ENCODE results near the gene FILIP1.

FILIP1 gene

GRCh38 chr6:75329703-75330102 is 163.9 kb downstream of the FILIP1 start:
- DNase-seq: no peak

- DNase-seq: no peak
Observed at GRCh38 chr6:75327807-75328206, 165.8 kb downstream of the FILIP1 start.

DNA sequence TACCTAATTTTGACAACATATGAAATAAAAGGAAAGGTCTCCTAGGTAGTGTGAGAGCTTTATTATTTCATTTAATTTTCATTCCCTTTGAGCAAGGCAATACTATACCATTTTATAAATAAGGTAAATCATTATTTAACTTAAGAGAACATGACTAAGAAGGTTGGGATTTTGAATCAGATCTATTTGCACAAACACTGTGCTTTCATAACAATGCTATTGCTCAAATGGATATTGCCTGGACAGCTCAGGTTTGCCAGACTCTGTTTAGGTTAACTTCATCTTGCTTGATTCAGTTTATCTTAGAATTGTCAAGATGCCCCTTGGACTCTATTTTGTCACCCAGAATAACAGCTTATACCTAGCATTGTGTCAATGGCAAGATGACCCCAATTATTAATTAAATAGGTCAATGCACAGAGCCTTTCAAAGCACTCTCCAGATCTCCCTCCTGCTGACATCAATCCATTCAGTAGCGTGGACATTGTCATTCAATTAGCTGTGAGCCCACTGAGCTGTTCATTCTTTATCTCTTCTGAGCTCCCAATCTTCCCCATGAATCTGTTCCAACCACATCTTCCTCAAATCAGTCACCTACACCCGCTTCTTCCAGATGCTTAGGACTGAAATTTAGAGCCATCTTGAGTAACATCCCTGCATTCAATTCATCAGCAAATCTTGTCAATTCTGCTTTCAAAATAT is 166.9 kb downstream of the FILIP1 start:
- no peak for DNase-seq

GRCh38 chr6:75318900-75319299 is 174.7 kb downstream of the FILIP1 start:
- no peak for DNase-seq

DNA sequence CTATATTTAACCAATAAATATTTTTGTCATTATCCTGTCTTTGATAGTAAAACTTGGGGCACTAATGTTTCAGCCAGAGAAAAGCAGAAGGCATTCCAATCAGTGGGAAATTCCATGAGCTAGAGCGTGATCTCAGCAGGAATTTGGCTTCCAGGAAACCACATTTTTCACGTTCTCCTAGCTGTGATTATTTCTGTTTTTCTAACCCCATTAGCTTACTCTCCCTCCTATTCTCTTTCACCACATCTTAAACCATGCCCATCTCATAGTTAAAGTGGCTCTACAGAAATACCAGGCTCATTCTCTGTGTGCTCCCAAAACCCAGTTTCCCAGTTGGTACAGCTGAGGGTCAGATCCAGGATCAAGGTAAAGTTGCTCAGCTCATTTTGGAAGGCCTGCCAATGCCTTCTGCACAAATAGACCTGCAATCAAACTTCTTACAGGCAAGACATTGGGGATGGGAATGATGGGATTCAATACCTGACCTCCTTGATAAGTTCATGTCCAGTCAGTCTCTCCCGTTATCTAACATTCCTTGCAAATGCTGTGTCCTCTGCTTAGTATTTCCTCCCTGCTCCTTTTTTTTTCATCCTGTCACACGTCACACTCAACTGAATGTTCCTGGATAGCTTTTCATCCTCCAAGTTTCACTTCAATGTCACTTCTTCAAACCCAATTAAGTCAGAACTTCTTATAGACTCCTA is 175.9 kb downstream of the FILIP1 start:
- DNase-seq: no peak

DNA sequence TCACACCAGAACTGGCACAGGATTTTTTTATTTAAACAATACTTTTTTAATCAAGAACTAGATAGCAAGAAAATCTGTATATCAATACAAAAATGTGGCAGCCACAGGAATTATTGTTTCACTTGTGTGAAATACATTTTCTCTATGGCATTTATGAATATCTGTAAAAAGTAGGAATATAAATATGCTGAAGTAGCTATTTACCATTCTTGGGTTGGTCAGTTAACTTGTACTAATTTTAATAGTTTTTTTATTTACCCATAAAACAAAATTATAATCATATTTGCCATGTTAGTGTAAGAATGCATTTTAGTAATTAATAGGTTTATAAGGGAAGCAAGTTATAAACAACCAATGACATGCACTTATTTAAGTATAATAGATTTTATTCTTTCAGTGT is 177.6 kb downstream of the FILIP1 start:
- no peak for DNase-seq

DNA sequence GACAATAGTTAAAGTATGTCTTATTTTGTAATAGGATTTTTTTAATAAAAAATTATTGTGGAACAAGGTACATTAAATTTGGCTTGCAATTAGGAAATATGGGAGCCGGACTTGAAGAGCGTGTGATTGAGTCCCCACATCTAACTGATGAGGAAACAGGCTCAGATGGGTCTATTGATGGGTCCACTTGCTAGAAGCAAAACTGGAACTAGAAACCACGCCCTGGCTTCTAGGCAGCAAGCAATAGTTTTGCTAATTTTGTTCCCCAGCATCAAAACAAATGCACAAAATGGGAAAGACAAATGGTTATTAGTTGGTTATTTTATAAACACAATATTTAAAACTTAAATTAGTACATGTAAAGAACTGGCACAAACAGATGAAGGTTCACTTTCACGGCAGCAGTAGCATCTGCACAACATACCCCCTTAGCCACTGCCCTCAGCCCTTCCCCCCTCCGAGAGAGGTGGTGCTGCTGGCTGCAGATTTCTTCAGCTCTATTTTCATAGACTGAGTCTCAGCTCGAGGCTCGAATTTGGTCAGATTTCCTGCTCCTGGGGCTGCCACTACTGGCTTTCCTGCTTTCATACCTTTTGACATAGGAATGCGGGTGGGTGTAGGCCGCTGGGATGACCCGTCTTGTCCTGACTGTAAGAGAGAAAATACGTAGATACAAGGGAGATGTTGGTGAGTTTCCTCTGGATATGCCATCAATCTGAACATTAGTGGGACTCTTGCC is 185.2 kb downstream of the FILIP1 start:
- DNase-seq: no peak

DNA sequence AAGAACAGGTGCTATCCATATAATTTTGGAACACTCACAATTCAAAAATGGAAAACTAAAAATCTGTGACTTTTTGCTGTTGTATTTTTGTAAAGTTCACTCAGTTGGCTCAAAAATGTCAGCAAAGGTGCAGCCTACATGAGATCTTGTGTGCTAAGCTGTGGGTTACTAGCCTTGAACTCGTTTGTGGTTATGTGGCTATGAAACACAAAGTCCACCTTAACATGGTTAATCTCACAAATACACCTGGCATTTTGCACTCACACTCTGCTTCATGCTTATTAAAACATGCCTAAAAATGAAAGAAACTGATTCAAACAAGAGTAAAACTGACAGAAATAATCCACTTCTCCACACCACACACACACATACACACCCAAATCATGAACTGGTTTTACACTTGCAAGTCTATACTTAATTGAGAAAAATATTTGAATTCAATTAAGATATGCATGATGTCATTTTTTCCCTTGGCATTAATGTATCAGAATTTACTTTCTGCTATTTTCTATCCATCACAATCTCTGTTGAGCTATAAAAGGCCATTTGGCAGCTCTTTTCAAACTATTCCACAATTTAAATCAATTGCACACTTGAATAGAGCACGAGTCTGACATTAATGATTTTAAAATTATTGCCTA is 186.1 kb downstream of the FILIP1 start:
- no peak for DNase-seq

DNA sequence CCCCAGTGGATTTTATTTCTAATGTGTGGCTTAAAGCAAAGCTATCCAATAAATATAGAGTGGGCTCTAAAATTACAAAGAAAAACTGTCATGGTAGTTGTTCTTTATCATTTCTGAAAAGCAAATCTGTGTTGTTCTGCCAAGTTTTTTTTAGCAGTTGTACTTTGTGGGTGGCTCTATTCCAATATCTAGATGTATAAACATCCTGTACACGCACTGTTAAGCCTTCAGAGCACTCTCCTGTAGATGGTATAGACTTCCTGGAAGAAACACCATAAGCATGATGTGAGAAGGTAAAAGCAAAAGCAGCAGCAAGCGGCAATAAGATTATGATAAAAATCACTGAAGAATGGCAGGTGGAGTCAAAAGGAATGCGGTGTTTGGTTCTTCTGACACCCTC is 187.5 kb downstream of the FILIP1 start:
- no peak for DNase-seq

- DNase-seq: no peak
Observed at GRCh38 chr6:75305573-75305972, 188.0 kb downstream of the FILIP1 start.

DNA sequence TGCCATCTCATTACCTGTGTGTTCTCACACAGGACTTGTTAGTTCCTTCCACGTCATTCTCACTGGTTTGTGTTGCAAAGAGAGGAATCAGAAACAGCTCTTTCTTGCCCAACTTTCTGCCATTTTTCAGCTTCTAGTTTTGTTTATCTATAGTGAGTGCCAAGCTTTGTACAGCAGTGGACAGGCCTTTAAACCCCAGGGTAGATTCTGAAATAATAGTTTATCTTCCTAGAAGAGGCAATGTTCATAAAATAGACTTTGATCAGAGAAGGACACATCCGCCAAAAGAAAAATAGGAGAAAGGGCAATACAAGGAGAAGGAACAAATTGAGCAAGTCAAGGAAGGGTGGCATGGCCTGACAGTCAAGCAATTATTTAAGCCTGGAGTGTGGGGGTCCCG is 191.3 kb downstream of the FILIP1 start:
- no peak for DNase-seq

DNA sequence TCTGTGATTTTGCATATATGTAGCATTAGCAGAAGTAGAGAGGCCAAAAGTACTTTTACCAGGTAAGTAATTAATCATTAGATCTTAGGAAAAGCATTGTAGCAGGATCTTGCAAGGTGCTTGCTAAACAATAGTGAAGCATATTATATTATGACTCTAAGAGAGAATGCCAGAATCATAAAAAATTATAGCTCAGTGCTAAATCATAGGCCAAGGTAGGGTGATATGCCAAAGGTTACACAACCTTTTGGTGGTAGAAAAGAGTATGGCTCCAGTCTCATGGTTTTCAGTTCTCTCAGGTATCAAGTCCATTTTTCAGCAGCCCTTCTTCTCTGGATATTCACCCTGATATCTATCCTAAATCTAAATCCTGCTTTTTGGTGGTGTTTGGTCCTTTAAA is 192.1 kb downstream of the FILIP1 start:
- DNase-seq: no peak

GRCh38 chr6:75301088-75301487 is 192.5 kb downstream of the FILIP1 start:
- DNase-seq: no peak

GRCh38 chr6:75300531-75300855 is 193.1 kb downstream of the FILIP1 start:
- no peak for DNase-seq

- DNase-seq: no peak
Observed at GRCh38 chr6:75299801-75300530, 193.6 kb downstream of the FILIP1 start.

DNA sequence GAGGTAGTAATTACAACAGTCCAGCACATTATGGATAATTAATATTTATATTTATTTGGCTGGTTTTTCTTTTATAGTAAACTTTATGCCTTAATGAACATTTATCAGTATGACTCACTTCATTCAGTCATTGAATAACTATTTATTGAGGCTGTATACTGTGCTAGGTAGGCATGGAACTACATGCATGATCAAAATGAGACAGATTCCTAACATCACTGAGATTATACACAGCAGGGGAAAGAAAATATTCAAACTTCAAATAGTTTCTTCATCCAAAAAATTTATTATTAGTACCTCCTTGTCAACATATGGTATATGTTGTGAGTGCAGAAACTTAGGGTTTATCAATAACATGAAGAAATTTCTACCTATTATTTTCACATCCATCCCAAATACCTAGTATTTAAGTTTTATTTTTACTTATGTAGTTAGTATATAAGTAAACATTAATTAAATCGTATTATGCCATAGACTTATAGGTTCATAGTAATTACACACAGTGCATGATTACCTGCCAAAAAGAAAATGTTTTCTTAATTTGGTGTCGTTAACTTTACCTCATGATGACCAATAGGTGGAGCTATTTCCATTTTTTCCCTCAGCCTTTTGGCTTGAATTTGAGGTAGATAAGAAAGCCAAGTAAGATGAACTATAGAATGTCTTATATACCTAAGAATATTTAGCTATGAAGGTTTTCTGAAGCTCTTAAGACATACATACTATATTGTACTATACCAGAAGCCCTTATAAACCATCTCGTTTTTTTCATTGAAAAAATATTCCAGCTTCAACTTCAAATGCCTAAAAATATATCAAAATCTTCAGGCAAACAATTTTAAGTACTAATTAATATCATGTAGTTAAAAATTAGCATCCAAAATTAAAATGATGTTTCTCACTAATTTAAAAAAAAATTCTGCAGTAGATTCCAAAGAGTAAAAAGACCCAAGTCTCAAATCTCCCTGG is 196.5 kb downstream of the FILIP1 start:
- DNase-seq: peak; percentile 77

- no peak for DNase-seq
Observed at GRCh38 chr6:75292555-75292954, 201.0 kb downstream of the FILIP1 start.

DNA sequence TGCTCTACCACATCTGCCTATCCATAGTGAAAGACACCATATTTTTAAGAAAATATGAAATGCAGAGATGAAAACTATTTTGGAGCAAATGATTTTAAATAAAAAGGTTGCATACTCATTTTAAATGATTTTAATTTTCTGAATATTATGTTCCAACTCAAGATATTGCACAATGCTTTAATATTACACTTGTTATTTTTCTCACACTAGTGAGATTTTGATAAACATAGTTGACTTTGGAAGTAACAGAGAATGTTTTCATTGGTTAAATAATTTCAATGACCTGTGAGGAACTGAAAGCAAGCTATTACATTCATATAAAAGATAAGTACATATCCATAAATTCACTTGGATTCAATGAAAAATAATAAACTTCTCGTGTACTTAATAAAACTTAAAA is 201.9 kb downstream of the FILIP1 start:
- no peak for DNase-seq

DNA sequence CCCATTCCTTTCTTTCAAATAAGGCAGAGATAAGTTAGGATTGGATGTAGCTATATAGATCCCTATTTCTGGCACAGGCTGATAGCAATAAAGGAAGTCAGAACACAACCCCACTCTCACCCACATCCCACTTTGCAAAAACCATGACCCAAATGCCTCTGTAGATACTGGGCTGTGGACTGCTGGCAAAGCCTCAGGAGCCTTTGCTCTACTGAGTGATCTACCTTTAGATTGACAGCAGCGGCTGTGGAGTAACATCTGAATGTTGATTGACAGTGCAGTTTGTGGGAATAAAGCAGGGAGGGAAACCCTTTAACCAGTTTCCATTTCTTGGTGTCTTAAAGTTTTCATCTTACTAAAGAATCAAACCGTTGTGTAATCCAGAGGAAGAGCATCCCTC is 202.3 kb downstream of the FILIP1 start:
- DNase-seq: no peak

GRCh38 chr6:75290136-75290945 is 203.3 kb downstream of the FILIP1 start:
- peak; percentile 80 for DNase-seq

DNA sequence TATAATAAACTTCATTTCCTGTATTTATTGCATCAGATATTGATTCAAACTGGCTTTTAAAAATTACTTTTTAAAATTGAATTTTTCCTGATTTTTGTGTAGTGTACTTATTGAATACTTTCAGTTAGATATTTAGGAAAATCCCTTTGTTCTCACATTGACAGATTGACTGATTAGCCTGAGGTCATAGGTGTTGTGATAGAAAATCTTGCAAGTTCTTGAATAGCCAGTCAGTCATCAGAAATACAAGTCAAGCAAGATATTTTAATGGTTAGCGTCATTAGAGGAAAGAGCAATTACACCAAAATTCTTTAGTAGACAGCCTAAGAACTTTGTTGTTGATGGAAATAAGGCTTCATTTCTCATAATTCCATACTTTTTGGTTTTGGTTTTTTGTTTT is 205.6 kb downstream of the FILIP1 start:
- DNase-seq: no peak
